AG09309 (cell line): ENCODE results near the gene D2HGDH.
A peak's percentile ranks its signal among the peaks of the same experiment; 100 is the strongest.
"Not testable (repeated sequence)": the region's sequence is repeated elsewhere in the genome, so short reads cannot be mapped to it uniquely, and the experiment has no call there.

Experiments used
- DNase-seq: peaks from one replicate; pipeline ENCODE4 v3.0.0-alpha.2; 2010; ENCODE audit warnings: low read depth
- H3K4me3 ChIP-seq: 2 replicates; pipeline ENCODE4 v1.5.1; 2011; ENCODE audit warnings: mild to moderate bottlenecking, low read depth, low read length, moderate library complexity; ENCODE audit not compliant: control insufficient read depth
- CTCF ChIP-seq: IDR thresholded peaks from 2 replicates; pipeline ENCODE4 v1.5.1; 2011; ENCODE audit warnings: mild to moderate bottlenecking, low read depth, low read length, inconsistent platforms; ENCODE audit not compliant: insufficient read depth, control insufficient read depth; ENCODE audit errors: missing control alignments

D2HGDH gene

GRCh38 chr2:241801611-241802420 is 67.4 kb downstream of the D2HGDH start:
- no peak for DNase-seq
- TF ChIP-seq CTCF = no peak
- H3K4me3 ChIP-seq = no peak overlapping the region

GRCh38 chr2:241802421-241803318 is 68.2 kb downstream of the D2HGDH start:
- H3K4me3 ChIP-seq = no peak overlapping the region
- no peak for TF ChIP-seq CTCF
- DNase-seq = no peak

GRCh38 chr2:241803387-241804325 is 69.2 kb downstream of the D2HGDH start:
- no peak for DNase-seq
- TF ChIP-seq CTCF = no peak
- H3K4me3 ChIP-seq = peak overlapping the region; percentile 40

- TF ChIP-seq CTCF = no peak
- DNase-seq = no peak
- no peak overlapping the region for H3K4me3 ChIP-seq
These were observed 70.1 kb downstream of the D2HGDH start for GRCh38 chr2:241804326-241805229.

GRCh38 chr2:241806217-241806616 is 71.8 kb downstream of the D2HGDH start:
- DNase-seq, H3K4me3 ChIP-seq: not testable (repeated sequence)

- H3K4me3 ChIP-seq = no peak overlapping the region
- no peak for DNase-seq
- no peak for TF ChIP-seq CTCF
These were observed 73.8 kb downstream of the D2HGDH start for GRCh38 chr2:241808051-241808720.
